ENCODE data around the gene OR3A1.
"Not testable (repeated sequence)": the region's sequence is repeated elsewhere in the genome, so short reads cannot be mapped to it uniquely, and the experiment has no call there.

The OR3A1 gene

GRCh38 chr17:3316836-3317235 is 18.7 kb upstream of the OR3A1 start:
- H4K20me1 ChIP-seq (ENCODE audit: insufficient read depth, low read length, poor library complexity, severe bottlenecking), result no peaks in the 10 kb centered on the region
- no peak overlapping the region for H3K4me2 ChIP-seq (ENCODE audit: low read depth, low read length, poor library complexity, severe bottlenecking)
- no peak overlapping the region for H2AFZ ChIP-seq (ENCODE audit: low read length)
- no peaks in the 10 kb centered on the region for H3K4me1 ChIP-seq (ENCODE audit: insufficient read depth, low read length, poor library complexity, severe bottlenecking)
- no peaks in the 10 kb centered on the region for H3F3A ChIP-seq (ENCODE audit: low read depth)
- no peaks in the 10 kb centered on the region for H3K36me3 ChIP-seq (ENCODE audit: insufficient read depth, low read length)
- H3K9me2 ChIP-seq (replicated peaks; ENCODE audit: low read depth, low read length), result no peaks in the 10 kb centered on the region
- no peaks in the 10 kb centered on the region for H3K27me3 ChIP-seq (ENCODE audit: insufficient read depth, low read length, poor library complexity, severe bottlenecking)
- H3K79me2 ChIP-seq (ENCODE audit: insufficient read depth, low read length), result no peaks in the 10 kb centered on the region
- TF ChIP-seq EZH2phosphoT487 (IDR thresholded peaks at IDR 0.05; ENCODE audit: borderline replicate concordance) (no peak), CTCF (conservative IDR thresholded peaks at IDR 0.05; ENCODE audit: low read length) (no peak)
- H3K9ac ChIP-seq (ENCODE audit: low read depth, low read length, poor library complexity, severe bottlenecking), result no peak overlapping the region
- H3K4me3 ChIP-seq (ENCODE audit: low read length, poor library complexity, severe bottlenecking), result no peak overlapping the region
- H3K9me3 ChIP-seq (ENCODE audit: insufficient read depth, low read depth, low read length), result no peaks in the 10 kb centered on the region

GRCh38 chr17:3308603-3309002 is 10.4 kb upstream of the OR3A1 start:
- Histone ChIP-seq H3K9ac (ENCODE audit: low read depth, low read length, poor library complexity, severe bottlenecking) (no peak overlapping the region), H3K9me3 (ENCODE audit: insufficient read depth, low read depth, low read length) (no peaks in the 10 kb centered on the region), H3K4me1 (ENCODE audit: insufficient read depth, low read length, poor library complexity, severe bottlenecking) (no peaks in the 10 kb centered on the region), H4K20me1 (ENCODE audit: insufficient read depth, low read length, poor library complexity, severe bottlenecking) (no peaks in the 10 kb centered on the region), H3K9me2 (replicated peaks; ENCODE audit: low read depth, low read length) (no peaks in the 10 kb centered on the region), H3K79me2 (ENCODE audit: insufficient read depth, low read length) (no peaks in the 10 kb centered on the region), H3K4me3 (ENCODE audit: low read length, poor library complexity, severe bottlenecking) (no peak overlapping the region), H3K4me2 (ENCODE audit: low read depth, low read length, poor library complexity, severe bottlenecking) (no peak overlapping the region), H3F3A (ENCODE audit: low read depth) (no peaks in the 10 kb centered on the region), H3K27me3 (ENCODE audit: insufficient read depth, low read length, poor library complexity, severe bottlenecking) (no peaks in the 10 kb centered on the region), H3K36me3 (ENCODE audit: insufficient read depth, low read length) (no peaks in the 10 kb centered on the region), H2AFZ (ENCODE audit: low read length) (no peak overlapping the region)
- no peak; the same call in 1 of the 2 replicates for TF ChIP-seq CTCF (conservative IDR thresholded peaks at IDR 0.05; ENCODE audit: low read length)
- no peak for TF ChIP-seq EZH2phosphoT487 (IDR thresholded peaks at IDR 0.05; ENCODE audit: borderline replicate concordance)

GRCh38 chr17:3295632-3296031 is 2.5 kb downstream of the OR3A1 start:
- Histone ChIP-seq H3F3A (ENCODE audit: low read depth) (no peaks in the 10 kb centered on the region), H3K9me2 (replicated peaks; ENCODE audit: low read depth, low read length) (no peaks in the 10 kb centered on the region), H3K9ac (ENCODE audit: low read depth, low read length, poor library complexity, severe bottlenecking) (no peak overlapping the region), H3K9me3 (ENCODE audit: insufficient read depth, low read depth, low read length) (peaks cover 4% of the 10 kb centered on the region; the same call in 1 of the 2 replicates), H3K79me2 (ENCODE audit: insufficient read depth, low read length) (no peaks in the 10 kb centered on the region), H4K20me1 (ENCODE audit: insufficient read depth, low read length, poor library complexity, severe bottlenecking) (no peaks in the 10 kb centered on the region), H3K36me3 (ENCODE audit: insufficient read depth, low read length) (no peaks in the 10 kb centered on the region), H3K4me2 (ENCODE audit: low read depth, low read length, poor library complexity, severe bottlenecking) (no peak overlapping the region), H3K4me3 (ENCODE audit: low read length, poor library complexity, severe bottlenecking) (no peak overlapping the region), H2AFZ (ENCODE audit: low read length) (no peak overlapping the region), H3K4me1 (ENCODE audit: insufficient read depth, low read length, poor library complexity, severe bottlenecking) (no peaks in the 10 kb centered on the region), H3K27me3 (ENCODE audit: insufficient read depth, low read length, poor library complexity, severe bottlenecking) (no peaks in the 10 kb centered on the region)
- TF ChIP-seq EZH2phosphoT487 (IDR thresholded peaks at IDR 0.05; ENCODE audit: borderline replicate concordance) (no peak), CTCF (conservative IDR thresholded peaks at IDR 0.05; ENCODE audit: low read length) (no peak)

- not testable (repeated sequence) for H3K9me3 ChIP-seq (ENCODE audit: insufficient read depth, low read depth, low read length); H3K27me3 ChIP-seq (ENCODE audit: insufficient read depth, low read length, poor library complexity, severe bottlenecking); H4K20me1 ChIP-seq (ENCODE audit: insufficient read depth, low read length, poor library complexity, severe bottlenecking); H3K79me2 ChIP-seq (ENCODE audit: insufficient read depth, low read length); H3K4me1 ChIP-seq (ENCODE audit: insufficient read depth, low read length, poor library complexity, severe bottlenecking); H3K9me2 ChIP-seq (replicated peaks; ENCODE audit: low read depth, low read length); H3K4me2 ChIP-seq (ENCODE audit: low read depth, low read length, poor library complexity, severe bottlenecking); H3K36me3 ChIP-seq (ENCODE audit: insufficient read depth, low read length); H3F3A ChIP-seq (ENCODE audit: low read depth); H2AFZ ChIP-seq (ENCODE audit: low read length); H3K4me3 ChIP-seq (ENCODE audit: low read length, poor library complexity, severe bottlenecking); H3K9ac ChIP-seq (ENCODE audit: low read depth, low read length, poor library complexity, severe bottlenecking)
These were observed 4.6 kb downstream of the OR3A1 start for GRCh38 chr17:3293548-3293947.

All from Loucy (cell line).